ENCODE measurements around the gene EEF1G.

EEF1G gene

DNA sequence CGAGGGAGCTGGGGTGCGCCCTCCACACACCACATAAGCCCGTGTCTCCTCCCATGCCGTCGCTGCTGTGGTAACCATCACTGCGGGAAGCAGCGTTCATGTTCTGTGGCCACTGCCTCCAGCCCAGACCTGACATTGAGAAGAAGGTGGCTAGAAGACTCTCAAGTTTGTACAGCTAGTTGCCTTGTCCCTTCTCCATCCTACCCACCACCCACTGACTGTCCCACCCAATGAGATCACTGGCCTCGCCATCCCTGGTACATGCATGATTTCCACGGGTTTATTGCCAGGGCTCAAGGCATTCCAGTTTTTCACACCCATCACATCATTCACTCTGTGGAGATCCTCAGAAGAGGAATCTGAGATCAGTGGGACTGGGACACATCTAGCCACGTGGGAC, 60.1 kb downstream of the EEF1G start:
- TF ChIP-seq, protein P1, sequence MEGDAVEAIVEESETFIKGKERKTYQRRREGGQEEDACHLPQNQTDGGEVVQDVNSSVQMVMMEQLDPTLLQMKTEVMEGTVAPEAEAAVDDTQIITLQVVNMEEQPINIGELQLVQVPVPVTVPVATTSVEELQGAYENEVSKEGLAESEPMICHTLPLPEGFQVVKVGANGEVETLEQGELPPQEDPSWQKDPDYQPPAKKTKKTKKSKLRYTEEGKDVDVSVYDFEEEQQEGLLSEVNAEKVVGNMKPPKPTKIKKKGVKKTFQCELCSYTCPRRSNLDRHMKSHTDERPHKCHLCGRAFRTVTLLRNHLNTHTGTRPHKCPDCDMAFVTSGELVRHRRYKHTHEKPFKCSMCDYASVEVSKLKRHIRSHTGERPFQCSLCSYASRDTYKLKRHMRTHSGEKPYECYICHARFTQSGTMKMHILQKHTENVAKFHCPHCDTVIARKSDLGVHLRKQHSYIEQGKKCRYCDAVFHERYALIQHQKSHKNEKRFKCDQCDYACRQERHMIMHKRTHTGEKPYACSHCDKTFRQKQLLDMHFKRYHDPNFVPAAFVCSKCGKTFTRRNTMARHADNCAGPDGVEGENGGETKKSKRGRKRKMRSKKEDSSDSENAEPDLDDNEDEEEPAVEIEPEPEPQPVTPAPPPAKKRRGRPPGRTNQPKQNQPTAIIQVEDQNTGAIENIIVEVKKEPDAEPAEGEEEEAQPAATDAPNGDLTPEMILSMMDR (IDR thresholded peaks at IDR 0.05; ENCODE audit: borderline replicate concordance, control extremely low read depth, extremely low read depth, insufficient read depth, missing control alignments): no peak
- in situ Hi-C loops (cut with MboI; ENCODE audit: low sequenced_read_pairs, unreplicated experiment): no loop called here
- DNase-seq (ENCODE audit: low spot score): no peak

DNA sequence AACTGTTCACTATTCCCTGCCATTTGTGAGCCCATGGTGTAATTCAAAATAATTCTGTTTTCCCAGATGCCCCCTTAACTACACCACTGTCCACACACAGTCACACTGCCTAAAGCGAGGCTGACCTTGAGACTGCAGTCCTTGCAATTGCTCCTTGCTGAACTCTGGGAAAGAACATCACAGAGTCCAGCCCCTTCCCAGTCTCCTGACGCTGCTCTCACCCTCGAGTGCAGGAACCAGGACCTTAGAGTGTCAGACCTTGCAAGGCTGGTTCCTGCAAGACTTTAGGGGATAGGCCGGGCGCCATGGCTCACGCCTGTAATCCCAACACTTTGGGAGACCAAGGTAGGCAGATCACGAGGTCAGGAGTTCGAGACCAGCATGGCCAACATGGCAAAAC, 60.7 kb downstream of the EEF1G start:
- TF ChIP-seq, protein P1 (IDR thresholded peaks at IDR 0.05; ENCODE audit: borderline replicate concordance, control extremely low read depth, extremely low read depth, insufficient read depth, missing control alignments): no peak
- no peak for DNase-seq (ENCODE audit: low spot score)
- in situ Hi-C loops (cut with MboI; ENCODE audit: low sequenced_read_pairs, unreplicated experiment): no loop called here

All from GM13976 (cell line).